ENCODE results near the gene HORMAD1.

HORMAD1 gene

DNA sequence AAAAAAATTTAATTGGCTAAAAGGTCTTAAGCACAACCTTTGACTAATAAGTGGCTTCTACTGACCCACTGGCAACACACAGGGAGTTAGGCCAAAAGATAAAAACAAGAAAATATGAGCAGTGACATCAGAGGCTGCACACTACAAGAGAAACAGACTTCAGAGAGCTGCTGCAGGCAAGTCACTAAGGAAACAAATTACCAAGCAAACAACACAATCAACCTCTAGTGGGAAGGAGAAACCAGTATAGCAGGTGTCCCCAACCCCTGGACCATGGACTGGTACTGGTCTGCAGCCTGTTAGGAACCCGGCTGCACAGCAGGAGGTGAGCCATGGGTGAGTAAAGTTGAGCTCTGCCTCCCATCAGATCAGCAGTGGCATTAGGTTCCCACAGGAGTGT, 70.5 kb downstream of the HORMAD1 start:
- H3K4me2 ChIP-seq (ENCODE audit: insufficient read depth, low read length): no peak overlapping the region
- H3K79me2 ChIP-seq (ENCODE audit: insufficient read depth, low read length): 0 out of 2 replicates have a peak, but pooled peaks cover 4% of the 10 kb centered on the region
- no peaks in the 10 kb centered on the region for H3K9me3 ChIP-seq (ENCODE audit: insufficient read depth, low read length, severe bottlenecking)
- H2AFZ ChIP-seq (ENCODE audit: low read depth, low read length): no peak overlapping the region
- H4K20me1 ChIP-seq (ENCODE audit: insufficient read depth, low read length): no peaks in the 10 kb centered on the region
- no peak overlapping the region for H3K9ac ChIP-seq (ENCODE audit: low read depth, low read length)
- DNase-seq (no peak), ATAC-seq (ENCODE audit: insufficient read depth, low read depth) (no peak)
- H3K4me3 ChIP-seq (ENCODE audit: low read depth in 1 of 2, low read length in 2 of 2): no peak overlapping the region
- TF ChIP-seq, protein P1, sequence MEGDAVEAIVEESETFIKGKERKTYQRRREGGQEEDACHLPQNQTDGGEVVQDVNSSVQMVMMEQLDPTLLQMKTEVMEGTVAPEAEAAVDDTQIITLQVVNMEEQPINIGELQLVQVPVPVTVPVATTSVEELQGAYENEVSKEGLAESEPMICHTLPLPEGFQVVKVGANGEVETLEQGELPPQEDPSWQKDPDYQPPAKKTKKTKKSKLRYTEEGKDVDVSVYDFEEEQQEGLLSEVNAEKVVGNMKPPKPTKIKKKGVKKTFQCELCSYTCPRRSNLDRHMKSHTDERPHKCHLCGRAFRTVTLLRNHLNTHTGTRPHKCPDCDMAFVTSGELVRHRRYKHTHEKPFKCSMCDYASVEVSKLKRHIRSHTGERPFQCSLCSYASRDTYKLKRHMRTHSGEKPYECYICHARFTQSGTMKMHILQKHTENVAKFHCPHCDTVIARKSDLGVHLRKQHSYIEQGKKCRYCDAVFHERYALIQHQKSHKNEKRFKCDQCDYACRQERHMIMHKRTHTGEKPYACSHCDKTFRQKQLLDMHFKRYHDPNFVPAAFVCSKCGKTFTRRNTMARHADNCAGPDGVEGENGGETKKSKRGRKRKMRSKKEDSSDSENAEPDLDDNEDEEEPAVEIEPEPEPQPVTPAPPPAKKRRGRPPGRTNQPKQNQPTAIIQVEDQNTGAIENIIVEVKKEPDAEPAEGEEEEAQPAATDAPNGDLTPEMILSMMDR (IDR thresholded peaks at IDR 0.05; ENCODE audit: borderline replicate concordance, extremely low read depth, low read length, poor library complexity, severe bottlenecking): no peak
- TF ChIP-seq EZH2 (IDR thresholded peaks at IDR 0.05; ENCODE audit: borderline replicate concordance, low read depth, low read length, severe bottlenecking): no peak
- H3K4me1 ChIP-seq (ENCODE audit: insufficient read depth, low read length): no peaks in the 10 kb centered on the region
- no peaks in the 10 kb centered on the region for H3K27me3 ChIP-seq (ENCODE audit: insufficient read depth, low read length, poor library complexity)
- no peak overlapping the region for H3K27ac ChIP-seq (ENCODE audit: low read length)
- peaks cover 49% of the 10 kb centered on the region for H3K36me3 ChIP-seq (ENCODE audit: insufficient read depth, low read length)

DNA sequence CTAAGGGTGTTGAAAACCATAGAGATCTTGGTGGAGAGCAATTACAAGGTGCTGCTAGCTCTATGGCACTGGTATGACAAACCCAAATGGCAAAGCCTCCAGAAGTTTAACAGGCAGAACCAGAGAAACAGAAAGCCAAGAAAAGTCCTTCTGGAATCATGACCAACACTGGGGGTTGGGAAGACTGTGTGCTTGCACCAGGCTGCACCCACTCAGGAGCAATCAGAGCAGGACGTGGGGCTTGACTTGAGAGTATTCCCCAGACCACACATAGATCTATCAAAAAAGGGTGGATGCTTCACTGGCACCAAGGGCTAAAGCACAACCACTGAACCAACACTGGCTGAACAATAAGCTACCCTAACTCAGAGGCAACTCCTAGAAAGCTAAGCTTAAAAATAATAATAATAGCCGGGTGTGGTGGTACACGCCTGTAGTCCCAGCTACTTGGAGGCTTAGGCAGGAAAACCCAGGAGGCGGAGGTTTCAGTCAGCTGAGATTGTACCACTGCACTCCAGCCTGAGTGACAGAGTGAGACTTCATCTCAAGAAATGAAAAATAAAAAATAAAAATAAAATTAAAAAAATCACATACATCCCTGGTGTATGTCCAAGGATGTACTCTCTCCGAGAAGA, 71.1 kb downstream of the HORMAD1 start:
- Histone ChIP-seq H4K20me1 (ENCODE audit: insufficient read depth, low read length) (no peaks in the 10 kb centered on the region), H3K27ac (ENCODE audit: low read length) (no peak overlapping the region), H3K4me3 (ENCODE audit: low read depth in 1 of 2, low read length in 2 of 2) (no peak overlapping the region), H3K9me3 (ENCODE audit: insufficient read depth, low read length, severe bottlenecking) (no peaks in the 10 kb centered on the region), H3K36me3 (ENCODE audit: insufficient read depth, low read length) (peaks cover 49% of the 10 kb centered on the region), H3K79me2 (ENCODE audit: insufficient read depth, low read length) (0 out of 2 replicates have a peak, but pooled peaks cover 4% of the 10 kb centered on the region), H3K4me2 (ENCODE audit: insufficient read depth, low read length) (no peak overlapping the region), H2AFZ (ENCODE audit: low read depth, low read length) (no peak overlapping the region), H3K4me1 (ENCODE audit: insufficient read depth, low read length) (no peaks in the 10 kb centered on the region), H3K27me3 (ENCODE audit: insufficient read depth, low read length, poor library complexity) (no peaks in the 10 kb centered on the region), H3K9ac (ENCODE audit: low read depth, low read length) (no peak overlapping the region)
- TF ChIP-seq, protein P1 (IDR thresholded peaks at IDR 0.05; ENCODE audit: borderline replicate concordance, extremely low read depth, low read length, poor library complexity, severe bottlenecking): no peak
- no peak for TF ChIP-seq EZH2 (IDR thresholded peaks at IDR 0.05; ENCODE audit: borderline replicate concordance, low read depth, low read length, severe bottlenecking)
- ATAC-seq (ENCODE audit: insufficient read depth, low read depth) (no peak), DNase-seq (no peak)
